Retinal pigment epithelial cell (primary cell): ENCODE measurements around the gene AMPD3.

Source experiments
- DNase-seq: peaks from one replicate; pipeline ENCODE4 v3.0.0-alpha.2; 2010; ENCODE audit warnings: low read depth
- H3K4me3 ChIP-seq: 2 replicates; pipeline ENCODE4 v1.5.1; 2011; ENCODE audit warnings: mild to moderate bottlenecking, low read length, control low read depth, moderate library complexity
- TF ChIP-seq, protein P1 (sequence below): conservative IDR thresholded peaks from 2 replicates; pipeline ENCODE4 v1.5.1; 2011; ENCODE audit warnings: low read depth, low read length, control low read depth, inconsistent platforms

AMPD3 gene

GRCh38 chr11:10410844-10411200 lies 44.2 kb upstream of the AMPD3 start:
- DNase-seq, result no peak
- TF ChIP-seq, protein P1, sequence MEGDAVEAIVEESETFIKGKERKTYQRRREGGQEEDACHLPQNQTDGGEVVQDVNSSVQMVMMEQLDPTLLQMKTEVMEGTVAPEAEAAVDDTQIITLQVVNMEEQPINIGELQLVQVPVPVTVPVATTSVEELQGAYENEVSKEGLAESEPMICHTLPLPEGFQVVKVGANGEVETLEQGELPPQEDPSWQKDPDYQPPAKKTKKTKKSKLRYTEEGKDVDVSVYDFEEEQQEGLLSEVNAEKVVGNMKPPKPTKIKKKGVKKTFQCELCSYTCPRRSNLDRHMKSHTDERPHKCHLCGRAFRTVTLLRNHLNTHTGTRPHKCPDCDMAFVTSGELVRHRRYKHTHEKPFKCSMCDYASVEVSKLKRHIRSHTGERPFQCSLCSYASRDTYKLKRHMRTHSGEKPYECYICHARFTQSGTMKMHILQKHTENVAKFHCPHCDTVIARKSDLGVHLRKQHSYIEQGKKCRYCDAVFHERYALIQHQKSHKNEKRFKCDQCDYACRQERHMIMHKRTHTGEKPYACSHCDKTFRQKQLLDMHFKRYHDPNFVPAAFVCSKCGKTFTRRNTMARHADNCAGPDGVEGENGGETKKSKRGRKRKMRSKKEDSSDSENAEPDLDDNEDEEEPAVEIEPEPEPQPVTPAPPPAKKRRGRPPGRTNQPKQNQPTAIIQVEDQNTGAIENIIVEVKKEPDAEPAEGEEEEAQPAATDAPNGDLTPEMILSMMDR, result no peak
- H3K4me3 ChIP-seq, result no peak overlapping the region

- no peak overlapping the region for H3K4me3 ChIP-seq
- DNase-seq, result no peak
- TF ChIP-seq, protein P1, result no peak
These were observed 42.8 kb upstream of the AMPD3 start for GRCh38 chr11:10412266-10412665.

GRCh38 chr11:10413268-10413667 lies 41.8 kb upstream of the AMPD3 start:
- TF ChIP-seq, protein P1, result peak; percentile 25
- H3K4me3 ChIP-seq, result no peak overlapping the region
- DNase-seq, result no peak

- DNase-seq, result no peak
- TF ChIP-seq, protein P1, result no peak
- no peak overlapping the region for H3K4me3 ChIP-seq
These were observed 40.9 kb upstream of the AMPD3 start for GRCh38 chr11:10414181-10414580.

GRCh38 chr11:10414659-10415058 lies 40.4 kb upstream of the AMPD3 start:
- DNase-seq, result no peak
- TF ChIP-seq, protein P1, result no peak
- H3K4me3 ChIP-seq, result no peak overlapping the region

DNA sequence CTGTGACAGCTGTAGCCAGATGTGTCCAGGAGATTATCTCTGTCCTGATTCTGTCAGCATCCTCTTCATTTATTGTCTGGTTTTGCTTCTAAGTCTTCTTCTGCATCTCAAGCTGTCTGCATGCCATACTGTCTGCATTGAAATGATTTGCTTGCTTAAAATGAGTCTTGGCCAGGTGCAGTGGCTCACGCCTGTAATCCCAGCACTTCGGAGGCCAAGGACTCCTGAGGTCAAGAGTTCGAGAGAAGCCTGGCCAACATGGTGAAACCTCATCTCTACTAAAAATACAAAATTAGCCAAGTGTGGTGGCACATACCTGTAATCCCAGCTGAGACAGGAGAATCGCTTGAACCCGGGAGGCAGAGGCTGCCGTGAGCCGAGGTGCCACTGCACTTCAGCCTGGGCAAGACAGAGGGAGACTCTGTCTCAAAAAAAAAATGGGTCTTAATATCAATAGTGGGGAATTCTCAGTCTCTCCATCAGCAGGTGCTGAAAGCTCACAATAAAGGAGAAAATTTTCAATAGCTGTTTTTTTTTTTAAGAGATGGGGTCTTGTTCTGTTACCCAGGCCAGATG lies 39.2 kb upstream of the AMPD3 start:
- DNase-seq, result no peak
- TF ChIP-seq, protein P1, result no peak
- H3K4me3 ChIP-seq, result no peak overlapping the region

DNA sequence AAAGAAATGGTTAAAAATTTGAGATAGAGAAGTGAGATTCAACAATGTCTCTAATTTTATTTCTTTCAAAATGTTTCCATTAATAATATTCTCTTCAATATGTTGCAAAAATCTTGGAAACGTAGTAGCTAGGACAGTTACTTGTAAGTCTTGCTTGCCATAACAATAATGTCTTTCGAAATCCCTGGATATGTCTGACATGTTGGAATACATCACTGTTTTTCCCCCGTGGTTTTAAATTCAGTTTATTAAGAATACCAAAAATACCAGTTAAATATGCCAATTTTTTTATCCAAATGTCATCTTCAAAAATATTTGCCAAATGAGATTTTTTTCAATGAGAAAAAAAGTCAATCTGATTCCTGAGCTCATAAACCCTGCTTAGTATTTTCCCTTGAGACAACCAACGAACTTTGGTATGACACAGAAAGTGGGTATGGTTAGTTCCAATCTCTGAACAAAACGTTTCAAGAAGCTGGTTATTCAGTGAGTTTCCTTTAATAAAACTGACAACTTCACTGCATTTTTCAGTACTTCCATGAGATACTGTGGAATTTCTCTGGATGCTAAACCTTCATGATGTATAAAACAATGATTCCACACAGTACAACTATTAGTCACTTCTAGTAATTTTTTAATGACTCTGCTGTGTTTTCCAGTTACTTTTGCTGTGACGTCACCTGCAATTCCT lies 36.7 kb upstream of the AMPD3 start:
- no peak for DNase-seq
- TF ChIP-seq, protein P1, result no peak
- H3K4me3 ChIP-seq, result no peak overlapping the region
